HEK293 (cell line): ENCODE data around the gene TAOK3.
"Not testable (repeated sequence)": the region's sequence is repeated elsewhere in the genome, so short reads cannot be mapped to it uniquely, and the experiment has no call there.

Experiments
- CTCF ChIA-PET: fragments of 350-600 bp; formaldehyde crosslinking; extraction: SDS; loops from one replicate; lab custom pipeline; 2021; ENCODE audit warnings: antibody characterized with exemption; lab: Yijun Ruan, JAX
- POLR2A ChIA-PET: fragments of 300-600 bp; formaldehyde crosslinking; extraction: SDS; loops from one replicate; lab custom pipeline; 2020; ENCODE audit warnings: antibody characterized with exemption, inconsistent platforms; lab: Yijun Ruan, JAX
- H3K27ac ChIP-seq: fragments of 200-500 bp; sonication (Bioruptor generic); 2 replicates; pipeline ENCODE4 v1.5.1; 2014; ENCODE audit warnings: low read depth, low read length, control low read depth, inconsistent platforms; ENCODE audit errors: extremely low read depth
- H3K36me3 ChIP-seq, 2 experiments: fragments of 200-500 bp in 1 of 2; sonication (Bioruptor generic) in 1 of 2; 1 replicate in 1 of 2; 2 replicates in 1 of 2; pipeline ENCODE4 v1.5.1; 2014 to 2017; ENCODE audit warnings: inconsistent platforms in 2 of 2, low read length in 2 of 2; ENCODE audit not compliant: control insufficient read depth in 2 of 2, insufficient read depth in 1 of 2
- H3K4me1 ChIP-seq: fragments of 200-500 bp; sonication (Bioruptor generic); 2 replicates; pipeline ENCODE4 v1.5.1; 2014; ENCODE audit warnings: mild to moderate bottlenecking, low read length, inconsistent platforms; ENCODE audit not compliant: control insufficient read depth, insufficient read depth
- H3K4me3 ChIP-seq: 2 replicates; pipeline ENCODE4 v1.5.1; 2011; ENCODE audit warnings: low read depth, mild to moderate bottlenecking, control low read depth, low read length, moderate library complexity
- H3K9me3 ChIP-seq: fragments of 200-500 bp; sonication (Bioruptor generic); 2 replicates; pipeline ENCODE4 v1.5.1; 2014; ENCODE audit warnings: low read depth, low read length, inconsistent platforms; ENCODE audit not compliant: control insufficient read depth, insufficient read depth
- BCL11A ChIP-seq: fragments of 450-650 bp; formaldehyde crosslinking; IDR thresholded peaks from 2 replicates; pipeline ENCODE4 v1.5.1; 2016; ENCODE audit warnings: low read depth, missing biosample characterization, missing genetic modification characterization
- GFI1B ChIP-seq: fragments of 450-650 bp; formaldehyde crosslinking; IDR thresholded peaks from 2 replicates; pipeline ENCODE4 v1.5.1; 2016; ENCODE audit warnings: missing biosample characterization, missing genetic modification characterization
- GLIS1 ChIP-seq: fragments of 450-650 bp; formaldehyde crosslinking; IDR thresholded peaks from 2 replicates; pipeline ENCODE4 v1.5.1; 2016; ENCODE audit warnings: missing biosample characterization, missing genetic modification characterization
- ZBTB21 ChIP-seq: fragments of 450-650 bp; formaldehyde crosslinking; IDR thresholded peaks from 2 replicates; pipeline ENCODE4 v1.5.1; 2017; ENCODE audit warnings: missing biosample characterization, missing genetic modification characterization
- ZFP41 ChIP-seq: fragments of 450-650 bp; formaldehyde crosslinking; IDR thresholded peaks from 2 replicates; pipeline ENCODE4 v1.5.1; 2016; ENCODE audit warnings: missing biosample characterization, missing genetic modification characterization, borderline replicate concordance
- ZNF112 ChIP-seq: fragments of 450-650 bp; formaldehyde crosslinking; IDR thresholded peaks from 2 replicates; pipeline ENCODE4 v1.5.0; 2017; ENCODE audit warnings: missing biosample characterization, missing genetic modification characterization
- ZNF133 ChIP-seq: fragments of 450-650 bp; formaldehyde crosslinking; IDR thresholded peaks from 2 replicates; pipeline ENCODE4 v1.5.1; 2016; ENCODE audit warnings: missing biosample characterization, missing genetic modification characterization
- ZNF138 ChIP-seq: fragments of 450-650 bp; formaldehyde crosslinking; IDR thresholded peaks from 2 replicates; pipeline ENCODE4 v1.5.1; 2016; ENCODE audit warnings: missing biosample characterization, missing genetic modification characterization, borderline replicate concordance
- ZNF146 ChIP-seq: fragments of 450-650 bp; formaldehyde crosslinking; IDR thresholded peaks from 2 replicates; pipeline ENCODE4 v1.5.1; 2016; ENCODE audit warnings: missing biosample characterization, missing genetic modification characterization
- ZNF157 ChIP-seq: fragments of 450-650 bp; formaldehyde crosslinking; IDR thresholded peaks from 2 replicates; pipeline ENCODE4 v1.5.1; 2016; ENCODE audit warnings: missing biosample characterization, missing genetic modification characterization
- ZNF19 ChIP-seq: fragments of 450-650 bp; formaldehyde crosslinking; IDR thresholded peaks from 2 replicates; pipeline ENCODE4; 2016; ENCODE audit warnings: missing biosample characterization, missing genetic modification characterization, low read depth
- ZNF214 ChIP-seq: fragments of 450-650 bp; formaldehyde crosslinking; IDR thresholded peaks from 2 replicates; pipeline ENCODE4 v1.5.1; 2017; ENCODE audit warnings: missing biosample characterization, mild to moderate bottlenecking, missing genetic modification characterization, borderline replicate concordance
- ZNF239 ChIP-seq: fragments of 450-650 bp; formaldehyde crosslinking; IDR thresholded peaks from 2 replicates; pipeline ENCODE4 v1.5.1; 2016; ENCODE audit warnings: missing biosample characterization, missing genetic modification characterization
- ZNF24 ChIP-seq: fragments of 450-650 bp; formaldehyde crosslinking; IDR thresholded peaks from 2 replicates; pipeline ENCODE4 v1.5.1; 2016; ENCODE audit warnings: missing biosample characterization, missing genetic modification characterization
- ZNF274 ChIP-seq, 2 experiments: fragments of 200-500 bp in 1 of 2; fragments of 450-650 bp in 1 of 2; sonication (Bioruptor generic) in 1 of 2; formaldehyde crosslinking in 1 of 2; IDR thresholded peaks; 2 replicates each; pipeline versions ENCODE4 v1.5.1 to v1.6.1; 2014 to 2016; ENCODE audit warnings: borderline replicate concordance in 1 of 2, inconsistent platforms in 1 of 2, low read length in 1 of 2, missing biosample characterization in 1 of 2, missing genetic modification characterization in 1 of 2
- ZNF292 ChIP-seq: fragments of 450-650 bp; formaldehyde crosslinking; IDR thresholded peaks from 2 replicates; pipeline ENCODE4 v1.5.1; 2016; ENCODE audit warnings: low read depth, missing biosample characterization, missing genetic modification characterization, borderline replicate concordance
- ZNF341 ChIP-seq: fragments of 450-650 bp; formaldehyde crosslinking; IDR thresholded peaks from 2 replicates; pipeline ENCODE4; 2016; ENCODE audit warnings: low read depth, missing biosample characterization, missing genetic modification characterization
- ZNF37A ChIP-seq: fragments of 450-650 bp; IDR thresholded peaks from 2 replicates; pipeline ENCODE4 v1.5.1; 2018; ENCODE audit warnings: missing biosample characterization, missing genetic modification characterization
- ZNF747 ChIP-seq: fragments of 450-650 bp; formaldehyde crosslinking; IDR thresholded peaks from 2 replicates; pipeline ENCODE4 v1.5.1; 2016; ENCODE audit warnings: missing biosample characterization, missing genetic modification characterization
- ZNF792 ChIP-seq: fragments of 450-650 bp; formaldehyde crosslinking; IDR thresholded peaks from 2 replicates; pipeline ENCODE4 v1.5.1; 2016; ENCODE audit warnings: missing biosample characterization, missing genetic modification characterization
- ZSCAN16 ChIP-seq: fragments of 450-650 bp; formaldehyde crosslinking; IDR thresholded peaks from 2 replicates; pipeline ENCODE4 v1.5.1; 2016; ENCODE audit warnings: missing biosample characterization, missing genetic modification characterization
- TF ChIP-seq, protein P1 (sequence below): fragments of 450-650 bp; formaldehyde crosslinking; IDR thresholded peaks from 2 replicates; pipeline ENCODE4 v1.5.1; 2016; ENCODE audit warnings: missing biosample characterization, missing genetic modification characterization
- TF ChIP-seq, protein P2 (sequence below): fragments of 450-650 bp; formaldehyde crosslinking; IDR thresholded peaks from 2 replicates; pipeline ENCODE4 v1.5.1; 2017; ENCODE audit warnings: missing biosample characterization, missing genetic modification characterization
- TF ChIP-seq, protein P3 (sequence below): fragments of 450-650 bp; formaldehyde crosslinking; IDR thresholded peaks from 2 replicates; pipeline ENCODE4; 2016; ENCODE audit warnings: missing biosample characterization, missing genetic modification characterization
- TF ChIP-seq, protein P4 (sequence below): fragments of 450-650 bp; formaldehyde crosslinking; IDR thresholded peaks from 2 replicates; pipeline ENCODE4 v1.5.1; 2016; ENCODE audit warnings: missing biosample characterization, missing genetic modification characterization
- TF ChIP-seq, protein P5 (sequence below): sonication (generic); formaldehyde crosslinking; IDR thresholded peaks from 2 replicates; pipeline ENCODE4 v1.8.1; 2022; ENCODE audit warnings: mild to moderate bottlenecking, moderate library complexity, missing genetic modification reagents

TAOK3 gene

DNA sequence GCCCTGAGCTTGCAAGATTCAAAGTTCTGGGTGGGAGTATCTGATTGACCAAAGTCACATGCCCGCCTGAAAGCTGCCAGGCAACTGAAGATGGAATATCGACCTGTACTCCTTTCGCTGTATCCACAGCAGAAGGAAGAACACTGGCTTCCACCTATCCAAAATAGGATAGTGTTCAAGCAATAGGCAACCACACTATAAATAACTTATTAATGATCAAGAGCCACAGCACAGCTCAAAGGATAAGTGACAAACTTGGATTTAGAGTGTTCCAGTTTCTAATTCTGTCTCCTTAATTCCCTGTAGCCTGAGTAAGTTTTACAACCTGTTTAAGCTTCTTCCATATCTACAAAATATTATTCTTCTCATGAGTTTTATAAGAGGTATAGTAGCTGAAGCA, 89.9 kb downstream of the TAOK3 start (continued):
- no peak for TF ChIP-seq ZNF239
- no peak for TF ChIP-seq ZNF37A (tag by site-specific recombination)
- TF ChIP-seq ZNF747, result no peak

DNA sequence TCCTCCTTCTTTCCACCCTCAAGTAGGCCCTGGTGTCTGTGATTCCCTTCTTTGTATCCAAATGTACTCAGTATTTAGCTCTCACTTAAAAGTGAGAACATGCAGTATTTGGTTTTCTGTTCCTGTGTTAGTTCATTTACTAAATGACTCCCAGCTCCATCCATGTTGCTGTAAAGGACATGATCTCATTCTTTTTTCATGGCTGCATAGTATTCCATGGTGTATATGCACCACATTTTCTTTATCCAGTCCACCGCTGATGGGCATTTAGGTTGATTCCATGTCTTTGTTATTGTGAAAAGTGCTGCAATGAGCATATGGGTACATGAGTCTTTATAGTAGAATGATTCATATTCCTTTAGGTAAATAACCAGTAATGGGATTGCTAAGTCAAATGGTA, 94.4 kb downstream of the TAOK3 start:
- CTCF ChIA-PET, H3K9me3 ChIP-seq, H3K4me1 ChIP-seq, POLR2A ChIA-PET, H3K4me3 ChIP-seq, H3K36me3 ChIP-seq, H3K27ac ChIP-seq: not testable (repeated sequence)
- TF ChIP-seq, protein P1, sequence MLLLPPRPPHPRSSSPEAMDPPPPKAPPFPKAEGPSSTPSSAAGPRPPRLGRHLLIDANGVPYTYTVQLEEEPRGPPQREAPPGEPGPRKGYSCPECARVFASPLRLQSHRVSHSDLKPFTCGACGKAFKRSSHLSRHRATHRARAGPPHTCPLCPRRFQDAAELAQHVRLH (tag by site-specific recombination), result peak; percentile 75
- peak; percentile 91 for TF ChIP-seq ZNF146 (tag by site-specific recombination)

DNA sequence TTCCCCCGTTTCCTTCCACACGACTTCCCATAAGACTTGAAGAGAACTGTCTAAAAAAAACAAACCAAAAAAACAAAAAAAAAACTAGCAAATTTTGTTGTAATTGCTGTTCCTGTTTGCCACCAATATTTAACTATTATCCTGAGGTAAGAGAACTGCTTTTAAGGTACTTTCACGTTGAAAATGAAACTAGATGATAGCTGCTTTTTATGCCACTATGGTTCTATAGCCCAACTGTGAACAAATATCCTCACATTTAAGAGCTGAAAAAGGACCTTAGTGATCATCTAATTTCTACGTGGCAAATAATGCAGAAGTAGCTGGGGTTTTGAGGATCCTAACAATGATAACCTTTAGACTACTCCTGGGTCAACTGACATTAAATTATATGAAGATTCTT, 98.6 kb downstream of the TAOK3 start:
- H3K36me3 ChIP-seq, result no peaks in the 10 kb centered on the region
- no peaks in the 10 kb centered on the region for H3K9me3 ChIP-seq
- ChIA-PET CTCF (interaction anchor here (1.0 kb wide), 1 partner anchor 83 kb away, joined by 3 read pairs; no protein-coding TSS in a partner anchor), POLR2A (no interaction called here)
- no peaks in the 10 kb centered on the region for H3K4me1 ChIP-seq
- no peak overlapping the region for H3K4me3 ChIP-seq
- TF ChIP-seq ZNF24 (tag by site-specific recombination) (no peak), ZSCAN16 (tag by site-specific recombination) (no peak)
- no peak overlapping the region for H3K27ac ChIP-seq

DNA sequence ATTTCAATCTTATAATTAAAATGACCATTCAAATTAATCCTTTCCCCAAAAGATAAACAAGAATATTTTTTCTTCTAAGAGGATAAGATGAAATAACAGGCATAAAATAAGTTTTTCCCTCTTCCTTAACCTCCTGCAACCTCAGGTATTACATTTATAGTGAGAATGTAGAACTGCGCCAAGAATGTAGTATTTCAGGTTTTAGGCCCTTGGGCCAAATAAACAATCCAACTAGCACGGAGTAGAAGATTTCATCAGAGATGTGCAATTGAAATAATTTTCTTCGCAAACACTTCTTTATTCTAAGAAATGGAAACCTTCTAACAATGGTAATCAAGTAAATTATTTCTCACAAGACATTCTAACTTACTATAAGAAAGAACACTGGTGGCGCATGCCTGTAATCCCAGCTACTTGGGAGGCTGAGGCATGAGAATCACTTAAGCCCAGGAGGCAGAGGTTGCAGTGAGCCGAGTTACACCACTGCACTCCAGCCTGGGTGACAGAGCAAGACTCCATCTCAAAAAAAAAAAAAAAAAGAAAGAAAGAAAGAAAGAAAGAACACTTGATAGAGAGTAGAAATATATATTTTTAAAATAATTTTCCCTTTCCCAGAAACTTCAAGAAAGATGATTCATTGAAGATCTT, 100.8 kb downstream of the TAOK3 start:
- H3K27ac ChIP-seq, result no peak overlapping the region
- no peaks in the 10 kb centered on the region for H3K36me3 ChIP-seq
- H3K4me3 ChIP-seq, result no peak overlapping the region
- no peaks in the 10 kb centered on the region for H3K9me3 ChIP-seq
- ChIA-PET POLR2A (no interaction called here), CTCF (no interaction called here)
- H3K4me1 ChIP-seq, result no peaks in the 10 kb centered on the region
- TF ChIP-seq ZNF133 (tag by site-specific recombination) (no peak), ZNF19 (tag by site-specific recombination) (no peak), ZNF112 (tag by site-specific recombination) (no peak), GFI1B (tag by site-specific recombination) (no peak), ZFP41 (tag by site-specific recombination) (no peak), ZNF274 (IDR thresholded peaks at IDR 0.05; ENCODE audit: low read length) (no peak), ZNF274 (tag by site-specific recombination; IDR thresholded peaks at IDR 0.05; ENCODE audit: borderline replicate concordance) (no peak), ZNF792 (tag by site-specific recombination) (no peak), ZNF157 (tag by site-specific recombination) (no peak), ZNF292 (tag by site-specific recombination) (no peak), ZNF341 (tag by site-specific recombination) (no peak), ZBTB21 (tag by site-specific recombination) (no peak), ZNF138 (tag by site-specific recombination) (no peak), BCL11A (no peak), GLIS1 (tag by site-specific recombination) (no peak), ZNF214 (tag by site-specific recombination) (no peak)
- TF ChIP-seq, protein P2, sequence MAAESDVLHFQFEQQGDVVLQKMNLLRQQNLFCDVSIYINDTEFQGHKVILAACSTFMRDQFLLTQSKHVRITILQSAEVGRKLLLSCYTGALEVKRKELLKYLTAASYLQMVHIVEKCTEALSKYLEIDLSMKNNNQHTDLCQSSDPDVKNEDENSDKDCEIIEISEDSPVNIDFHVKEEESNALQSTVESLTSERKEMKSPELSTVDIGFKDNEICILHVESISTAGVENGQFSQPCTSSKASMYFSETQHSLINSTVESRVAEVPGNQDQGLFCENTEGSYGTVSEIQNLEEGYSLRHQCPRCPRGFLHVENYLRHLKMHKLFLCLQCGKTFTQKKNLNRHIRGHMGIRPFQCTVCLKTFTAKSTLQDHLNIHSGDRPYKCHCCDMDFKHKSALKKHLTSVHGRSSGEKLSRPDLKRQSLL (tag by site-specific recombination), result no peak
- TF ChIP-seq, protein P3, sequence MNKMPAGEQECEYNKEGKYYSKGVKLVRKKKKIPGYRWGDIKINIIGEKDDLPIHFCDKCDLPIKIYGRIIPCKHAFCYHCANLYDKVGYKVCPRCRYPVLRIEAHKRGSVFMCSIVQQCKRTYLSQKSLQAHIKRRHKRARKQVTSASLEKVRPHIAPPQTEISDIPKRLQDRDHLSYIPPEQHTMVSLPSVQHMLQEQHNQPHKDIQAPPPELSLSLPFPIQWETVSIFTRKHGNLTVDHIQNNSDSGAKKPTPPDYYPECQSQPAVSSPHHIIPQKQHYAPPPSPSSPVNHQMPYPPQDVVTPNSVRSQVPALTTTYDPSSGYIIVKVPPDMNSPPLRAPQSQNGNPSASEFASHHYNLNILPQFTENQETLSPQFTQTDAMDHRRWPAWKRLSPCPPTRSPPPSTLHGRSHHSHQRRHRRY (tag by site-specific recombination), result no peak
- TF ChIP-seq, protein P4, sequence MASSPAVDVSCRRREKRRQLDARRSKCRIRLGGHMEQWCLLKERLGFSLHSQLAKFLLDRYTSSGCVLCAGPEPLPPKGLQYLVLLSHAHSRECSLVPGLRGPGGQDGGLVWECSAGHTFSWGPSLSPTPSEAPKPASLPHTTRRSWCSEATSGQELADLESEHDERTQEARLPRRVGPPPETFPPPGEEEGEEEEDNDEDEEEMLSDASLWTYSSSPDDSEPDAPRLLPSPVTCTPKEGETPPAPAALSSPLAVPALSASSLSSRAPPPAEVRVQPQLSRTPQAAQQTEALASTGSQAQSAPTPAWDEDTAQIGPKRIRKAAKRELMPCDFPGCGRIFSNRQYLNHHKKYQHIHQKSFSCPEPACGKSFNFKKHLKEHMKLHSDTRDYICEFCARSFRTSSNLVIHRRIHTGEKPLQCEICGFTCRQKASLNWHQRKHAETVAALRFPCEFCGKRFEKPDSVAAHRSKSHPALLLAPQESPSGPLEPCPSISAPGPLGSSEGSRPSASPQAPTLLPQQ (tag by site-specific recombination), result no peak
- TF ChIP-seq, protein P5, sequence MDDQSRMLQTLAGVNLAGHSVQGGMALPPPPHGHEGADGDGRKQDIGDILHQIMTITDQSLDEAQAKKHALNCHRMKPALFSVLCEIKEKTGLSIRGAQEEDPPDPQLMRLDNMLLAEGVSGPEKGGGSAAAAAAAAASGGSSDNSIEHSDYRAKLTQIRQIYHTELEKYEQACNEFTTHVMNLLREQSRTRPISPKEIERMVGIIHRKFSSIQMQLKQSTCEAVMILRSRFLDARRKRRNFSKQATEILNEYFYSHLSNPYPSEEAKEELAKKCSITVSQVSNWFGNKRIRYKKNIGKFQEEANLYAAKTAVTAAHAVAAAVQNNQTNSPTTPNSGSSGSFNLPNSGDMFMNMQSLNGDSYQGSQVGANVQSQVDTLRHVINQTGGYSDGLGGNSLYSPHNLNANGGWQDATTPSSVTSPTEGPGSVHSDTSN (CRISPR knock-in tag), result no peak
